Measurements from ENCODE around the gene ULK4. TPM values are rescaled to one million over a fixed set of nuclear protein-coding genes. Genes with fewer than 3 reads are reported as not detected.

The ULK4 gene
- total RNA-seq, 1 experiment from 2014 or later, result 8.7 TPM

DNA sequence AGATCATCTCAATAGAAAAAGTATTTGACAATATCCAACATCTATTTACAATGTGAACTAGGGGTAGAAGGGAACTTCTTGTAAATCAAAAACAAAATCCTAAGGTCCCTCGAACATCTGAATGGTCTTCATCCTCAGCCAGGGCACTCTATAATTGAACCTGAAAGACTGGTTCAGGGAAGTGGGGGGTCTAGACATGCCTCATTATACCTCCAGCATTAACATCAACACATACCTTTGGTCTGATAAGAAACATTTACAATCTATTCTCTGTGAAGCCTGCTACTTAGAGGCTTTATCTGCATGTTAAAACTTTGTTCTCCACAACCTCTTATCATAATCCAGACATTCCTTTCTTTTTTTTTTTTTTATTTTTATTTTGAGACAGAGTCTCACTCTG, 550.8 kb downstream of the ULK4 start:
- H2AFZ ChIP-seq, result no peak overlapping the region
- H3F3A ChIP-seq (ENCODE audit: insufficient read depth, low read depth), result no peaks in the 10 kb centered on the region
- TF ChIP-seq EZH2 (IDR thresholded peaks at IDR 0.05; ENCODE audit: low read depth), result no peak
- TF ChIP-seq, protein P1, sequence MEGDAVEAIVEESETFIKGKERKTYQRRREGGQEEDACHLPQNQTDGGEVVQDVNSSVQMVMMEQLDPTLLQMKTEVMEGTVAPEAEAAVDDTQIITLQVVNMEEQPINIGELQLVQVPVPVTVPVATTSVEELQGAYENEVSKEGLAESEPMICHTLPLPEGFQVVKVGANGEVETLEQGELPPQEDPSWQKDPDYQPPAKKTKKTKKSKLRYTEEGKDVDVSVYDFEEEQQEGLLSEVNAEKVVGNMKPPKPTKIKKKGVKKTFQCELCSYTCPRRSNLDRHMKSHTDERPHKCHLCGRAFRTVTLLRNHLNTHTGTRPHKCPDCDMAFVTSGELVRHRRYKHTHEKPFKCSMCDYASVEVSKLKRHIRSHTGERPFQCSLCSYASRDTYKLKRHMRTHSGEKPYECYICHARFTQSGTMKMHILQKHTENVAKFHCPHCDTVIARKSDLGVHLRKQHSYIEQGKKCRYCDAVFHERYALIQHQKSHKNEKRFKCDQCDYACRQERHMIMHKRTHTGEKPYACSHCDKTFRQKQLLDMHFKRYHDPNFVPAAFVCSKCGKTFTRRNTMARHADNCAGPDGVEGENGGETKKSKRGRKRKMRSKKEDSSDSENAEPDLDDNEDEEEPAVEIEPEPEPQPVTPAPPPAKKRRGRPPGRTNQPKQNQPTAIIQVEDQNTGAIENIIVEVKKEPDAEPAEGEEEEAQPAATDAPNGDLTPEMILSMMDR (conservative IDR thresholded peaks at IDR 0.05), result no peak
- no peaks in the 10 kb centered on the region for H3K36me3 ChIP-seq (ENCODE audit: low read depth)
- no peaks in the 10 kb centered on the region for H3K4me1 ChIP-seq (replicated peaks; ENCODE audit: insufficient read depth)
- intact Hi-C loops (cut with micrococcal nuclease; ENCODE audit: unreplicated experiment), result no loop called here
- H3K27me3 ChIP-seq (ENCODE audit: insufficient read depth, low read depth), result no peaks in the 10 kb centered on the region
- H3K9me2 ChIP-seq (ENCODE audit: insufficient read depth), result no peaks in the 10 kb centered on the region
- ChIA-PET POLR2A (ENCODE audit: unreplicated experiment) (no interaction called here), CTCF (no interaction called here)
- H3K9me3 ChIP-seq (ENCODE audit: insufficient read depth, low read depth), result no peaks in the 10 kb centered on the region
- no peak overlapping the region for H3K27ac ChIP-seq
- DNase-seq, result no peak
- no peak overlapping the region for H3K4me3 ChIP-seq
- no TSS peak for BruUV-seq (replicated peaks)
- H4K20me1 ChIP-seq (ENCODE audit: insufficient read depth), result no peaks in the 10 kb centered on the region
- H3K4me2 ChIP-seq, result no peak overlapping the region
- H3K79me2 ChIP-seq (ENCODE audit: low read depth), result no peaks in the 10 kb centered on the region

DNA sequence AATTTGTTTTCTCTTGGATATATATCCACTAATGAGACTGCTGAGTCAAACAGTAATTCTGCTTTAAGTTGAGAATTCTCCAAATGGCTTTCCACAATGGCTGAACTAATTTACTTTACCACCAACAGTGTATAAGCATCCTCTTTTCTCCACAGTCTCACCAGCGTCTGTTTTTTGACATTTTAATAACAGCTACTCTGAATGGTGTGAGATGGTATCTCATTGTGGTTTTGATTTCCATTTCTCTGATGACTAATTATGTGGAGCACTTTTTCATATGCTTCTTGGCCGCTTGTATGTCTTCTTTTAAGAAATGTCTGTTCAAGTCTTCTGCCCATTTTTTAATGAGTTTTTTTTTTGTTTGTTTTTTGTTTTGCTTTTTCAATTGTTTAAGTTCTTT, 556.4 kb downstream of the ULK4 start:
- Histone ChIP-seq H3K9me2 (ENCODE audit: insufficient read depth) (no peaks in the 10 kb centered on the region), H4K20me1 (ENCODE audit: insufficient read depth) (no peaks in the 10 kb centered on the region), H2AFZ (no peak overlapping the region), H3K27ac (no peak overlapping the region), H3K36me3 (ENCODE audit: low read depth) (no peaks in the 10 kb centered on the region), H3K9me3 (ENCODE audit: insufficient read depth, low read depth) (no peaks in the 10 kb centered on the region), H3K4me3 (no peak overlapping the region), H3K4me1 (replicated peaks; ENCODE audit: insufficient read depth) (no peaks in the 10 kb centered on the region), H3K4me2 (no peak overlapping the region), H3F3A (ENCODE audit: insufficient read depth, low read depth) (no peaks in the 10 kb centered on the region), H3K27me3 (ENCODE audit: insufficient read depth, low read depth) (no peaks in the 10 kb centered on the region), H3K79me2 (ENCODE audit: low read depth) (no peaks in the 10 kb centered on the region)
- CTCF ChIA-PET, result no interaction called here
- intact Hi-C loops (cut with micrococcal nuclease; ENCODE audit: unreplicated experiment), result no loop called here
- DNase-seq, result no peak
- no peak for TF ChIP-seq EZH2 (IDR thresholded peaks at IDR 0.05; ENCODE audit: low read depth)
- TF ChIP-seq, protein P1 (conservative IDR thresholded peaks at IDR 0.05), result no peak
- POLR2A ChIA-PET (ENCODE audit: unreplicated experiment), result no interaction called here
- no TSS peak for BruUV-seq (replicated peaks)

DNA sequence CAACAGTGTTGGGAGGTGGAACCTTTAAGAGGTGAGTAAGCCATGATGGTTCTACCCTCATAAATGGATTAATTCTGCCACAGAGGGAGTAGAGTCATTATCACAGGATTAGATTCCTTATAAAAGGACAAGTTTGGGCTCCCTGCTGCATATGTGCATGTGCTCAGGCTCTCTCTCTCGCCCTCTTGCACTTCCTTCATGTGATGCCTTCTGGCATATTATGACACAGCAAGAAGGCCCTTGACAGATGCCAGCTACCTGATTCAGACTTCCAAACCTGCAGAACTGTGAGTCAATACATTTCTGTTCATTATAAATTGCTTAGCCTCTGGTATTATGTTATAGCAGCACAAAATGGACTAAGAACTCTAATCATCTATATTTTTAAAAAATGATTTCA, 557.3 kb downstream of the ULK4 start:
- no peaks in the 10 kb centered on the region for H3K9me2 ChIP-seq (ENCODE audit: insufficient read depth)
- BruUV-seq (replicated peaks), result no TSS peak
- no peak overlapping the region for H3K4me2 ChIP-seq
- no peak for DNase-seq
- H4K20me1 ChIP-seq (ENCODE audit: insufficient read depth), result no peaks in the 10 kb centered on the region
- no peaks in the 10 kb centered on the region for H3K9me3 ChIP-seq (ENCODE audit: insufficient read depth, low read depth)
- intact Hi-C loops (cut with micrococcal nuclease; ENCODE audit: unreplicated experiment), result no loop called here
- TF ChIP-seq, protein P1 (conservative IDR thresholded peaks at IDR 0.05), result no peak
- no peak for TF ChIP-seq EZH2 (IDR thresholded peaks at IDR 0.05; ENCODE audit: low read depth)
- H3K4me3 ChIP-seq, result no peak overlapping the region
- H3K36me3 ChIP-seq (ENCODE audit: low read depth), result no peaks in the 10 kb centered on the region
- H3K4me1 ChIP-seq (replicated peaks; ENCODE audit: insufficient read depth), result no peaks in the 10 kb centered on the region
- CTCF ChIA-PET, result no interaction called here
- H3K79me2 ChIP-seq (ENCODE audit: low read depth), result no peaks in the 10 kb centered on the region
- H3K27me3 ChIP-seq (ENCODE audit: insufficient read depth, low read depth), result no peaks in the 10 kb centered on the region
- POLR2A ChIA-PET (ENCODE audit: unreplicated experiment), result no interaction called here
- no peak overlapping the region for H3K27ac ChIP-seq
- no peak overlapping the region for H2AFZ ChIP-seq
- H3F3A ChIP-seq (ENCODE audit: insufficient read depth, low read depth), result no peaks in the 10 kb centered on the region
